Sigmoid colon (tissue), 7 donors: ENCODE measurements around the gene COL23A1. TPM values are rescaled to one million over a fixed set of nuclear protein-coding genes. Genes with fewer than 3 reads are reported as not detected.

ENCODE experiments used
- DNase-seq: peaks from one replicate; pipeline ENCODE4 v3.0.0-alpha.2; 2019
- H3K27ac ChIP-seq, 4 donors: fragments of 200-600 bp; sonication (generic); one replicate each; pipeline ENCODE4 v1.5.1; 2016 to 2019; ENCODE audit warnings: mild to moderate bottlenecking in 1 of 4
- H3K27me3 ChIP-seq, 3 donors: fragments of 200-600 bp; sonication (generic); one replicate each; pipeline ENCODE4 v1.5.1; 2019; ENCODE audit warnings: mild to moderate bottlenecking in 1 of 3
- H3K36me3 ChIP-seq, 4 donors: fragments of 200-600 bp; sonication (generic); one replicate each; pipeline ENCODE4 v1.5.1; 2016 to 2019
- H3K4me1 ChIP-seq, 4 donors: fragments of 200-600 bp; sonication (generic); one replicate each; pipeline ENCODE4 v1.5.1; 2017 to 2019
- H3K4me3 ChIP-seq, 4 donors: fragments of 200-600 bp; sonication (generic); one replicate each; pipeline ENCODE4 v1.5.1; 2017 to 2019; ENCODE audit warnings: mild to moderate bottlenecking in 2 of 4, moderate library complexity in 1 of 4
- H3K9me3 ChIP-seq, 4 donors: fragments of 200-600 bp in 3 of 4; sonication (generic) in 3 of 4; one replicate each; pipeline versions ENCODE4 v1.5.1 to v1.6.1; 2013 to 2019
- EP300 ChIP-seq, 4 donors: sonication (generic); formaldehyde crosslinking; IDR thresholded peaks; one replicate each; pipeline ENCODE4 v1.6.1; 2017; ENCODE audit warnings: antibody characterized with exemption in 4 of 4
- POLR2A ChIP-seq, 2 donors: fragments of 450-650 bp; IDR thresholded peaks; one replicate each; pipeline ENCODE4 v1.6.1; 2016; ENCODE audit warnings: antibody characterized with exemption in 2 of 2, mild to moderate bottlenecking in 2 of 2, moderate library complexity in 2 of 2
- POLR2AphosphoS5 ChIP-seq, 4 donors: sonication (generic); formaldehyde crosslinking; IDR thresholded peaks; one replicate each; pipeline ENCODE4 v1.6.1; 2017; ENCODE audit warnings: antibody characterized with exemption in 4 of 4
- WGBS, 2 donors: extraction: QIAGEN DNeasy Blood & Tissue Kit; methylation state at CpG; one replicate each; pipeline ENCODE4 v1.1.7; 2013; 5-methylcytosine and 5-hydroxymethylcytosine counted together
- intact Hi-C: fragments of 100-400 bp; cut with DNase I; formaldehyde crosslinking; loops from one replicate; pipeline ENCODE4 v1.15.1; 2023
- polyA plus RNA-seq, 3 donors: library from polyadenylated mRNA; stranded (reverse); fragments of 200-250 nt; gene quantifications; one replicate each; pipeline ENCODE4 v1.2.3, GENCODE V29; 2013
- total RNA-seq, 4 donors: library from RNA; depleted of rRNA; stranded (reverse); fragments of >200 nt; gene quantifications; one replicate each; pipeline ENCODE4 v1.1.0, GENCODE V29; 2016
- TF ChIP-seq, protein P1 (sequence below), 4 experiments: fragments of 450-650 bp in 3 of 4; fragments of 200-600 bp in 1 of 4; IDR thresholded peaks; one replicate each; pipeline ENCODE4 v1.5.1; 2016 to 2019; ENCODE audit warnings: antibody characterized with exemption in 4 of 4, mild to moderate bottlenecking in 3 of 4, moderate library complexity in 2 of 4
- donor health status: healthy with polysubstance abuse.
- donor health status: Bipolar disorder and iron deficiency.
- donor health status: healthy.

Gene COL23A1
- total and polyA plus RNA-seq, 7 donors = 0.28 to 1.2 (median 0.57) TPM; not detected in 1

DNA sequence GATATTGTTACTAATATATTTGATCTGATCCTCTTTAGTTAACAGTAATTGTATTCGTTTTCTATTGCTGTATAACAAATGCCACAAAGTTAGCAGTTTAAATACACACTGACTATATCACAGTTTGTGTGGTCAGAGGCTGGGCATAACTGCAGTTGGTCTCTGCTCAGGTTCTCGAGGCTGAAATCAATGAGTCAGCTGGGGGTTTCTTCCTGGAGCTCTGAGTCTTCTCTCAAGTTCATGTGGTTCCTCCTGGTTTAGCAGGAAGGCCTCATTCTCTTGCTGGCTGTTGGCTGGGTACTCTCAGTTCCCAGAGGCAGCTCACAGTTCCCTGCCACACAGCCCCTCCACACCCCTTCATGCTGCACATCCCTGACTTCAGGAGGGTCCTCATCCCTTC, 20.7 kb downstream of the COL23A1 start:
- no peaks in the 10 kb centered on the region for H3K9me3 ChIP-seq
- no peaks in the 10 kb centered on the region for H3K27me3 ChIP-seq
- H3K4me1 ChIP-seq = no peaks in the 10 kb centered on the region
- WGBS, 2 donors = 34 to 44% methylated on average over 2 of the region's 2 CpGs
- no peak overlapping the region for H3K4me3 ChIP-seq
- TF ChIP-seq POLR2AphosphoS5 (IDR thresholded peaks at IDR 0.05) = no peak
- TF ChIP-seq EP300 (IDR thresholded peaks at IDR 0.05) = no peak
- no peak for TF ChIP-seq POLR2A (IDR thresholded peaks at IDR 0.05)
- TF ChIP-seq, protein P1, sequence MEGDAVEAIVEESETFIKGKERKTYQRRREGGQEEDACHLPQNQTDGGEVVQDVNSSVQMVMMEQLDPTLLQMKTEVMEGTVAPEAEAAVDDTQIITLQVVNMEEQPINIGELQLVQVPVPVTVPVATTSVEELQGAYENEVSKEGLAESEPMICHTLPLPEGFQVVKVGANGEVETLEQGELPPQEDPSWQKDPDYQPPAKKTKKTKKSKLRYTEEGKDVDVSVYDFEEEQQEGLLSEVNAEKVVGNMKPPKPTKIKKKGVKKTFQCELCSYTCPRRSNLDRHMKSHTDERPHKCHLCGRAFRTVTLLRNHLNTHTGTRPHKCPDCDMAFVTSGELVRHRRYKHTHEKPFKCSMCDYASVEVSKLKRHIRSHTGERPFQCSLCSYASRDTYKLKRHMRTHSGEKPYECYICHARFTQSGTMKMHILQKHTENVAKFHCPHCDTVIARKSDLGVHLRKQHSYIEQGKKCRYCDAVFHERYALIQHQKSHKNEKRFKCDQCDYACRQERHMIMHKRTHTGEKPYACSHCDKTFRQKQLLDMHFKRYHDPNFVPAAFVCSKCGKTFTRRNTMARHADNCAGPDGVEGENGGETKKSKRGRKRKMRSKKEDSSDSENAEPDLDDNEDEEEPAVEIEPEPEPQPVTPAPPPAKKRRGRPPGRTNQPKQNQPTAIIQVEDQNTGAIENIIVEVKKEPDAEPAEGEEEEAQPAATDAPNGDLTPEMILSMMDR (IDR thresholded peaks at IDR 0.05) = no peak
- no peak for DNase-seq
- intact Hi-C loops = no loop called here
- no peaks in the 10 kb centered on the region for H3K36me3 ChIP-seq
- H3K27ac ChIP-seq = no peak overlapping the region

DNA sequence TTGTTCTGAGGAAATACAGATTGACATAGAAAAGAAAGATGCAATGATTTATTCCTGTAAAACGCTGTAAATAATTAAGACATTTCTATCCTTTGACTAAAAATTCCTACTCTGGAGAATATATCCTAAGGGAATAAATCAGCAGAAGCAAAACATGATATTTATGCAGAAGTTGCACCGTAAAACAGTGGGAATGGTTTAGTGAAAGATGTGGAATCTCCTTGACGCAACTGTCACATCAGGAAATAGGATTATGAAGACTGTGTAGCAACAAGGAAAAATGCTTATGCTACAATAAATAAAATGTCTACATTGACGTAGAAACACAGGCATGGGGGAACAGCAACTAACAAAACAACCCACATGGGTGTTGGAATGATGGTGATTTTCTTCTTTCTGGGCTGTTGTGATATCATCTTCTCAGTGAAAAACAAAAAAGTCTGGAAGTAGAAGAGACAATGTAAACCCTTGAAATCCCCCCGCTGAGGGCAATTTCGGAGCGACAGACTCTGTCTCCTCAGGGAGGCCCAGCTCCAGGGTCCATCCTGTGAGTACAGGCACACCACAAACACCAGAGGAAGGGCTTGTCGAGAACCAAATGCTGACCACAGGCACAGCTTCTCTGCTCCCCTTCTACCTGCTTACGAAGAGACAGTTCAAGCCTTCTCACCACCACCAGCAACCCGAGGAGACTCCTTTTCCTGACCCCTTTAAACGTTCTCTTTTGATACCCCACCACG, 25.2 kb downstream of the COL23A1 start:
- Histone ChIP-seq H3K36me3 (no peaks in the 10 kb centered on the region), H3K4me3 (no peak overlapping the region), H3K27ac (no peak overlapping the region), H3K27me3 (no peaks in the 10 kb centered on the region), H3K4me1 (no peaks in the 10 kb centered on the region), H3K9me3 (no peaks in the 10 kb centered on the region)
- no peak for DNase-seq
- no peak for TF ChIP-seq POLR2AphosphoS5 (IDR thresholded peaks at IDR 0.05)
- no peak for TF ChIP-seq EP300 (IDR thresholded peaks at IDR 0.05)
- TF ChIP-seq, protein P1 (IDR thresholded peaks at IDR 0.05) = no peak
- TF ChIP-seq POLR2A (IDR thresholded peaks at IDR 0.05) = no peak
- 51 to 55% methylated on average over 12 of the region's 12 CpGs for WGBS, 2 donors
- intact Hi-C loops = no loop called here

DNA sequence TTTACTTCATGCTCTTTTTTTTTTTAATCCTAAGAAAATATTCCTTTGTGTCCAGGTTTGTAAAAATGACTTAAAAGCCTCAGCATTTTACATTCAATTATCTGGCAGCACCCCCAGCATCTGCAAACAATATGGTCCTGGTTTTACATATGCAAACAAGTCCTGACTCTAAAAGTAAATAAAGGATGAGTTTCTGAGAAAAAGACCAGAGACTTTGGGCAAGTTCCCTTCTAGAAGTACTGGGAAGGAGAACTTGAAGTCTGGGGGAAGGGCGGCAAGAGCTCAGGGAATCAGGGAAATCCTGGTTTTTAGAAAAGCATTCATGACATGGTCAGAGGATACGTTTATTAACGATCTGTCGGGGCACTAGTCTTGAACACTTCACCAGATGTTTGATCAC, 25.8 kb downstream of the COL23A1 start:
- H3K4me1 ChIP-seq = no peaks in the 10 kb centered on the region
- TF ChIP-seq POLR2A (IDR thresholded peaks at IDR 0.05) (no peak), EP300 (IDR thresholded peaks at IDR 0.05) (no peak), POLR2AphosphoS5 (IDR thresholded peaks at IDR 0.05) (no peak)
- TF ChIP-seq, protein P1 (IDR thresholded peaks at IDR 0.05) = no peak
- H3K9me3 ChIP-seq = no peaks in the 10 kb centered on the region
- no peaks in the 10 kb centered on the region for H3K36me3 ChIP-seq
- 15 to 20% methylated on average over 4 of the region's 4 CpGs for WGBS, 2 donors
- no peaks in the 10 kb centered on the region for H3K27me3 ChIP-seq
- H3K27ac ChIP-seq = no peak overlapping the region
- DNase-seq = no peak
- H3K4me3 ChIP-seq = no peak overlapping the region
- intact Hi-C loops = no loop called here

DNA sequence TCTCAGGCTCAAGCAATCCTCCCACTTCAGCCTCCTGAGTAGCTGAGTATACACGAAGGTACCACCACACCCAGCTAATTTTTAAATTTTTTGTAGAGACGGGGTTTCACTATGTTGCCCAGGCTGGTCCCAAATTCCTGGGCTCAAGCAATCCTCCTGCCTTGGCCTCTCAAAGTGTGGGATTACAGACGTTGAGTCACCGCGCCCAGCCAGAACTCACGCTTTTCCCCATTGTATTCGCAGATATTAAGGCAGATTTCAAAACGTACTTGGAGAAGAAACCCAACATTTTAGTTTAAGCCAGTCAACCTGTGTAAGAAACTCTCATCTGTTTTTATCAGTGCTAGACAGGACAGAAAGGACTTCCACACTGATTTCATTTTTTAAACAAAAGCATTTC, 26.6 kb downstream of the COL23A1 start:
- Histone ChIP-seq H3K9me3 (no peaks in the 10 kb centered on the region), H3K27me3 (no peaks in the 10 kb centered on the region), H3K27ac (no peak overlapping the region), H3K4me3 (no peak overlapping the region), H3K36me3 (no peaks in the 10 kb centered on the region), H3K4me1 (no peaks in the 10 kb centered on the region)
- intact Hi-C loops = no loop called here
- 79 to 85% methylated on average over 8 of the region's 8 CpGs for WGBS, 2 donors
- DNase-seq = no peak
- TF ChIP-seq EP300 (IDR thresholded peaks at IDR 0.05) (no peak), POLR2AphosphoS5 (IDR thresholded peaks at IDR 0.05) (no peak), POLR2A (IDR thresholded peaks at IDR 0.05) (no peak)
- TF ChIP-seq, protein P1 (IDR thresholded peaks at IDR 0.05) = no peak
